ENCODE results near the gene DENND5B. TPM values are rescaled to one million over a fixed set of nuclear protein-coding genes. Genes with fewer than 3 reads are reported as not detected.

Gene DENND5B
- total RNA-seq (2022), result 34.9 and 36.0 TPM in 2 replicates
- percentile 87 among the genes with signal in this experiment for Bru-seq, nascent RNA
- percentile 86 among the genes with signal in this experiment for BruChase-seq, experiment 1, labeled RNA remaining after a 2-hour chase
- BruChase-seq, experiment 2, labeled RNA remaining after a 6-hour chase, result percentile 85 among the genes with signal in this experiment
- long read RNA-seq, partial matches to known transcripts, result 18 of 32 reads
- long read RNA-seq, other reads (novel, unspliced or antisense), result 14 of 32 reads

- Mint-ChIP-seq H3K9me3 (ENCODE audit: unreplicated experiment) (no peaks in the 10 kb centered on the region), H3K27me3 (ENCODE audit: insufficient read depth, unreplicated experiment) (no peaks in the 10 kb centered on the region), H3K4me1 (ENCODE audit: low read depth, unreplicated experiment) (peaks cover 22% of the 10 kb centered on the region), H3K4me3 (ENCODE audit: unreplicated experiment) (peak within 1 kb of the TSS; percentile 93), H3K27ac (ENCODE audit: unreplicated experiment) (peak within 1 kb of the TSS; percentile 87), H3K36me3 (ENCODE audit: insufficient read depth, unreplicated experiment) (peaks cover 11% of the 10 kb centered on the region)
- DNase-seq, result peak; percentile 79 to 90
- Histone ChIP-seq H3K27me3 (replicated peaks; ENCODE audit: control insufficient read depth, insufficient read depth, low read length) (no peaks in the 10 kb centered on the region), H3K36me3 (ENCODE audit: control insufficient read depth, insufficient read depth, low read length) (peaks cover 5% of the 10 kb centered on the region; the same call in 1 of the 2 replicates), H3K4me1 (peaks cover 10% of the 10 kb centered on the region; the same call in 1 of the 2 replicates), H3K9me3 (no peaks in the 10 kb centered on the region), H3K4me3 (ENCODE audit: low read depth, low read length) (peak within 1 kb of the TSS; percentile 85)
- intact Hi-C loops (cut with micrococcal nuclease; ENCODE audit: unreplicated experiment), result loop anchor here (1.0 to 5.0 kb wide), 5 partner anchors 29 to 266 kb away; no protein-coding TSS in a partner anchor
- POLR2A ChIA-PET, result interaction anchor here (0.5 to 1.6 kb wide), 7 partner anchors 9 to 264 kb away, joined by 3 to 8 read pairs (median 3); no protein-coding TSS in a partner anchor
- no TSS peak for BruUV-seq (replicated peaks)
- TF ChIP-seq CTCF (IDR thresholded peaks at IDR 0.05; ENCODE audit: insufficient read depth in 1 of 2, low read depth in 1 of 2, low read length in 1 of 2, severe bottlenecking in 1 of 2, unreplicated experiment in 1 of 2), result no peak
- CTCF ChIA-PET, result interaction anchor here (0.6 to 0.9 kb wide), 2 partner anchors 9 to 319 kb away, joined by 3 read pairs; no protein-coding TSS in a partner anchor
These were observed at the start of gene DENND5B for GRCh38 chr12:31590642-31591379. DENND5B (minus strand) TSS chr12:31591136; CDS start chr12:31590832, 304 bp downstream.

- intact Hi-C loops (cut with micrococcal nuclease; ENCODE audit: unreplicated experiment), result loop anchor here (5.0 kb wide), 2 partner anchors 62 to 307 kb away; partner anchors contain the start of gene SINHCAF
- H3K4me1 Mint-ChIP-seq (ENCODE audit: low read depth, unreplicated experiment), result peaks cover 14% of the 10 kb centered on the region
- CTCF ChIA-PET, result no interaction called here
These were observed 43.7 kb upstream of the DENND5B start for GRCh38 chr12:31634620-31635019.

More at GRCh38 chr12:31634620-31635019, 43.7 kb upstream of the DENND5B start:
- H3K27me3 Mint-ChIP-seq (ENCODE audit: insufficient read depth, unreplicated experiment), result no peaks in the 10 kb centered on the region
- no peaks in the 10 kb centered on the region for H3K9me3 ChIP-seq
- H3K4me1 ChIP-seq, result no peaks in the 10 kb centered on the region
- no peaks in the 10 kb centered on the region for H3K27me3 ChIP-seq (replicated peaks; ENCODE audit: control insufficient read depth, insufficient read depth, low read length)
- no peaks in the 10 kb centered on the region for H3K36me3 ChIP-seq (ENCODE audit: control insufficient read depth, insufficient read depth, low read length)
- POLR2A ChIA-PET, result no interaction called here
- H3K4me3 Mint-ChIP-seq (ENCODE audit: unreplicated experiment), result no peak overlapping the region
- no TSS peak for BruUV-seq (replicated peaks)
- no peak for DNase-seq
- H3K36me3 Mint-ChIP-seq (ENCODE audit: insufficient read depth, unreplicated experiment), result peaks cover 6% of the 10 kb centered on the region
- no peaks in the 10 kb centered on the region for H3K9me3 Mint-ChIP-seq (ENCODE audit: unreplicated experiment)
- no peak overlapping the region for H3K27ac Mint-ChIP-seq (ENCODE audit: unreplicated experiment)
- H3K4me3 ChIP-seq (ENCODE audit: low read depth, low read length), result no peak overlapping the region
- TF ChIP-seq CTCF (IDR thresholded peaks at IDR 0.05; ENCODE audit: insufficient read depth in 1 of 2, low read depth in 1 of 2, low read length in 1 of 2, severe bottlenecking in 1 of 2, unreplicated experiment in 1 of 2), result no peak

Data from Caco-2 (cell line).